ENCODE data around the gene P2RY11.

The P2RY11 gene

GRCh38 chr19:10158071-10158470 is 46.6 kb downstream of the P2RY11 start:
- no peak overlapping the region for H3K27ac ChIP-seq
- no peak for TF ChIP-seq CTCF (IDR thresholded peaks at IDR 0.05)
- no peak overlapping the region for H3K9ac ChIP-seq
- H2AFZ ChIP-seq: no peak overlapping the region
- H3K4me3 ChIP-seq (ENCODE audit: low read depth, low read length): no peak overlapping the region
- no peaks in the 10 kb centered on the region for H3K4me1 ChIP-seq
- H3K4me2 ChIP-seq (ENCODE audit: low read length): no peak overlapping the region
- no peaks in the 10 kb centered on the region for H3K9me3 ChIP-seq (ENCODE audit: control insufficient read depth, low read length)
- H3K27me3 ChIP-seq (ENCODE audit: control insufficient read depth, insufficient read depth, low read length): no peaks in the 10 kb centered on the region
- H3K36me3 ChIP-seq (ENCODE audit: control insufficient read depth, insufficient read depth, low read length): no peaks in the 10 kb centered on the region
- no peaks in the 10 kb centered on the region for H3K79me2 ChIP-seq

GRCh38 chr19:10158485-10158884 is 47.0 kb downstream of the P2RY11 start:
- Histone ChIP-seq H3K79me2 (no peaks in the 10 kb centered on the region), H3K36me3 (ENCODE audit: control insufficient read depth, insufficient read depth, low read length) (no peaks in the 10 kb centered on the region), H3K4me1 (no peaks in the 10 kb centered on the region), H3K4me2 (ENCODE audit: low read length) (no peak overlapping the region), H3K27me3 (ENCODE audit: control insufficient read depth, insufficient read depth, low read length) (no peaks in the 10 kb centered on the region), H3K9ac (no peak overlapping the region), H3K4me3 (ENCODE audit: low read depth, low read length) (no peak overlapping the region), H3K27ac (no peak overlapping the region), H3K9me3 (ENCODE audit: control insufficient read depth, low read length) (no peaks in the 10 kb centered on the region), H2AFZ (no peak overlapping the region)
- TF ChIP-seq CTCF (IDR thresholded peaks at IDR 0.05): no peak

GRCh38 chr19:10159610-10160009 is 48.1 kb downstream of the P2RY11 start:
- no peak for TF ChIP-seq CTCF (IDR thresholded peaks at IDR 0.05)
- Histone ChIP-seq H3K27ac (no peak overlapping the region), H3K9me3 (ENCODE audit: control insufficient read depth, low read length) (no peaks in the 10 kb centered on the region), H3K4me3 (ENCODE audit: low read depth, low read length) (no peak overlapping the region), H3K9ac (no peak overlapping the region), H3K27me3 (ENCODE audit: control insufficient read depth, insufficient read depth, low read length) (no peaks in the 10 kb centered on the region), H2AFZ (no peak overlapping the region), H3K4me1 (no peaks in the 10 kb centered on the region), H3K4me2 (ENCODE audit: low read length) (no peak overlapping the region), H3K36me3 (ENCODE audit: control insufficient read depth, insufficient read depth, low read length) (no peaks in the 10 kb centered on the region), H3K79me2 (no peaks in the 10 kb centered on the region)

- no peaks in the 10 kb centered on the region for H3K9me3 ChIP-seq (ENCODE audit: control insufficient read depth, low read length)
- H3K36me3 ChIP-seq (ENCODE audit: control insufficient read depth, insufficient read depth, low read length): no peaks in the 10 kb centered on the region
- no peaks in the 10 kb centered on the region for H3K4me1 ChIP-seq
- H3K27ac ChIP-seq: no peak overlapping the region
- H3K4me3 ChIP-seq (ENCODE audit: low read depth, low read length): no peak overlapping the region
- no peaks in the 10 kb centered on the region for H3K79me2 ChIP-seq
- H3K4me2 ChIP-seq (ENCODE audit: low read length): no peak overlapping the region
- H3K9ac ChIP-seq: no peak overlapping the region
- H2AFZ ChIP-seq: no peak overlapping the region
- no peak for TF ChIP-seq CTCF (IDR thresholded peaks at IDR 0.05)
- H3K27me3 ChIP-seq (ENCODE audit: control insufficient read depth, insufficient read depth, low read length): no peaks in the 10 kb centered on the region
Measured at GRCh38 chr19:10163536-10163935, 52.0 kb downstream of the P2RY11 start.
